LNCaP clone FGC (cell line): Measurements from ENCODE around the gene CALML4.

Experiments used
- DNase-seq: peaks from one replicate; pipeline ENCODE4 v3.0.0-alpha.2; 2011; ENCODE audit warnings: low read depth
- H3K4me3 ChIP-seq: 2 replicates; pipeline ENCODE4 v1.5.1; 2011; ENCODE audit warnings: mild to moderate bottlenecking, low read depth, low read length, control low read depth
- CTCF ChIP-seq: IDR thresholded peaks from 2 replicates; pipeline ENCODE4 v1.5.1; 2012; ENCODE audit warnings: mild to moderate bottlenecking; ENCODE audit not compliant: control insufficient read depth, insufficient read depth; ENCODE audit errors: extremely low read depth

CALML4 gene

DNA sequence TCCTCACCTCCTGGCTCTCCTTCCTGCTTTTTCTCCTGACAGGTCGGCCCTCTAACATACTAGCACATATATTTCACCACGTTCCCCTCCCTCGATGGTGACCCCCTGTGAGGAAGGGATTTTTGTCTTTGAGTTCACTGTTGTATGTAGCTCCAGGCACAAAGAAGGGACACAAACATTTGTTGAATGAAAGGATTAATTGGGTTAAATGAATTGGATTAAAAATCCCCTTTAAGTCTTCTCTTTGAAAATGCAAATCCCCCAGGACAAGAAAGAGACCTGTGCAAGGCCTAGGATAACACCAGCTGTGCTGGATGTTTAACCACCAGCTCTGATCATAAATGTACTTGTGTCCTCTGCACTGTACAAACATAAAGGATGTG is 3.3 kb downstream of the CALML4 start:
- no peak for TF ChIP-seq CTCF
- DNase-seq = no peak
- no peak overlapping the region for H3K4me3 ChIP-seq

- DNase-seq = no peak
- no peak overlapping the region for H3K4me3 ChIP-seq
- no peak for TF ChIP-seq CTCF
Measured at GRCh38 chr15:68201153-68201878, 3.8 kb downstream of the CALML4 start.

- no peak for DNase-seq
- H3K4me3 ChIP-seq = no peak overlapping the region
- no peak for TF ChIP-seq CTCF
Measured at GRCh38 chr15:68200016-68200861, 4.9 kb downstream of the CALML4 start.

DNA sequence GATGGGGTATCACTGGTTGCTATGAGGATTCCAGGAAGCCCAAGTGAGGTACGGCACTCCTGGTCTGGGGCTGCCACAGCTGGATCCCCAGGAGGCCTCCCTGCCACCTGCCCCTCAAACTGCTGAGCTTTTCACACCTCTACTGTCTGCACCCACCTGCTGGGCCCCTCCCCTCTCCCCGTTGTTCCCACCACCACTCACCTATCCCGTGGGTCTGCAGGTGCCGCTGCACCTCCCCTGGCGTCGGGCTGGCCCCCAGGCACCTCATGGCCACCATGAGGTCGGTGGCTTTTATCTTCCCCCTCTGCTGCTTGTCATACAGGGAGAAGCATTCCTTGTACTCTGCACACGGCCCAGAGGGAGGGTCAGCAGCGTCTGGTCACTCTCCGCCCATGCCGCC is 5.8 kb downstream of the CALML4 start:
- DNase-seq = no peak
- TF ChIP-seq CTCF = no peak
- no peak overlapping the region for H3K4me3 ChIP-seq

GRCh38 chr15:68197661-68198437 is 7.3 kb downstream of the CALML4 start:
- no peak for TF ChIP-seq CTCF
- H3K4me3 ChIP-seq = no peak overlapping the region
- DNase-seq = no peak

DNA sequence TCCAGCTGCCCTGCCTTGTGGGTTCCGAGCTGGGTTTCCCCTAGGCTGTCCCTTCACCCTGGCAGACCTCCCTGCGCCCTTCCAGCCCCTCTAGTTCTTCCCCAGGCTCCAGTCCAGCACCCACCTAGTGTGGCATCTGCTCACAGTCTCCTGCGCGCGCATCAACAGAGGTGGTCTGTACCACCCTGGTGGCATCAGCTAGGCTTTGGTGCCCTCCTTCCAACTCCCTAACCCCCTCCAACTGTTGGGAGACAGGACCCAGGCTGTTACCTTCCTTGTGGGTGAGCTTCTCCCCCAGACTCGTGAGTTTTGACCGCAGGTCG is 8.0 kb downstream of the CALML4 start:
- no peak for DNase-seq
- no peak overlapping the region for H3K4me3 ChIP-seq
- no peak for TF ChIP-seq CTCF
